ENCODE results near the gene PHC2.

Gene PHC2

GRCh38 chr1:33348676-33349080, 82.2 kb downstream of the PHC2 start:
- DNase-seq, result peak; percentile 27

DNA sequence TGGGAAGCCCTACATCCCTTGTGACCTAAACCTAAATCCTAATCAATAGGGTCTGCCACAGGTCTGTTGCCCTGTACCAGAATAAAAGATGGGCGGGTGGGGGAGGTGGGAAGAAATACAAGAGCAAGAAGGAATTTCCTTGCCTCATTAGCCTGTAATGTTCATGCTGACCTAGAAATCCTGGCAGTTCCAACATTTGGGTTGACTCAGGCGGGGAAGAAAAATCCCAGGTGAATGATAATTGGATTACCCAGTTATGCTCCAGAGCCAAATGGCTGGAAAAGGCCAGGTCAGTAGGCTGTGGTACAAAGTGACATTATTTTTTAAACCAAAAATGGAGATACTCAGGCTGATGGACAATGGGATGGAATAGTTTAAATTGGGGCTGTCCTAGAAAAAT, 82.7 kb downstream of the PHC2 start:
- no peak for DNase-seq

- DNase-seq, result no peak
Measured at GRCh38 chr1:33347650-33347992, 83.3 kb downstream of the PHC2 start.

GRCh38 chr1:33346927-33347649, 83.8 kb downstream of the PHC2 start:
- DNase-seq, result no peak

- DNase-seq, result no peak
Measured at GRCh38 chr1:33346533-33346926, 84.4 kb downstream of the PHC2 start.

DNA sequence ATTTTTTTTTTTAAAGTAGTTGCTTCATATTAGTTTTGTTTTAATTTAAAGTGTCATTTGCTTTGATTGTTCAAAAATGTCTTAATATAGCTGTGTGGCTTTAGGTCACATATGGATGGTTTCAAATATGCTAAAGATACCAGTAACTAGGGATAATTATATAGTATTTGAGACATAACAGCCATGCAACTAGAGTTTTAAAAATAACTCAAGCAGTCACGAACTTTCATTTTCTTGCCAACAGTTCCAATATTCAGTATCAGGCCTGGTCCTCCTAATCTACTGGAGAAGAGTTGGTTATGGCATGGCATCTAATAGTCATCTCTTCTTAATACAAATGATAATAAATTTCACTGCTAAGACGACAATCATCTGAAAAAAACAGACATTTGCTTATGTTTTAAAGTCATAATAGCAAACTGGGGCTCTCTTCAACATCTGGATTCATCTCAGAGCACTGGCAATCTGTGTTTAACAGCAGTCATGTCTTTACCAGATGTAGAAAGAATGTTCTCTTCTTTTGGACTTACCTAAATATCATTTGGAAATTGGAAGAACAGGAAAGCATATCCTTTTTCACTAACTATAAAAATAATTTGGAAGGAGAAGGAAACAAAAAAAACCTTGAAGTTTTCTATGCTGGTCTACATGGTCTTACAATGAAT, 85.9 kb downstream of the PHC2 start:
- no peak for DNase-seq

- DNase-seq, result no peak
Measured at GRCh38 chr1:33343539-33343938, 87.4 kb downstream of the PHC2 start.

DNA sequence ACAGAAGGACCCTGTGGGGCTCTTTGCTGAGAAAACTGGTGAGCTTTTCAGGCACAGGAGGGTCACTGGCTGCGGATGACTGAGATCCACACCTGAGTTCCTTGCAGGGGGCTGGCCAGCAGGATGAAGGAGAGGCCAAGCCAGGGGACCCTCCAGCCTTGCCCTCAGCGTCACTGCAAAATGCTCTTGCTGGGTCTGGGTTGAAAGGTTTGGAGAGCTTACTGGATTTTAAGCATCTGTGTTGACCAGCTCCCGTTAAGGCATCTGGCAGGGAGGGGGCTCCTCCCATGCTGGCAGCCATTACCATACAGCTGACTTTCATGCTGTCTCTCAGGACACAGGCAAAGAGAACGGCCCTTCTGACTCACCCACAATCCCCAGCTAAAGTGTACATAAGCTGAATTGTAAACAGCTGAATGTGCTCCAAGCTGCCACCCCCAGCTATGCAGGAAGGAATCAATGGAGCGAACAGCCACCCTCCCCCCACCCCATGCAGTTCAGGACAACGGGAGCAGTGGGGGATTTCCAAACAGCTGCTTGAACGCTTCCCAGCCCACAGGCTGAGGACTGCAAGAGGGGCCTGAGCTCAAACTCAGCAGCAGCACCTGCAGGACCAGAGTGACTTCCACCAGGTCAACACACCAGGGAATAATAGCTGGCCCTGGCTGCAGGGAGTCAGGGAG, 88.7 kb downstream of the PHC2 start:
- DNase-seq, result no peak

DNA sequence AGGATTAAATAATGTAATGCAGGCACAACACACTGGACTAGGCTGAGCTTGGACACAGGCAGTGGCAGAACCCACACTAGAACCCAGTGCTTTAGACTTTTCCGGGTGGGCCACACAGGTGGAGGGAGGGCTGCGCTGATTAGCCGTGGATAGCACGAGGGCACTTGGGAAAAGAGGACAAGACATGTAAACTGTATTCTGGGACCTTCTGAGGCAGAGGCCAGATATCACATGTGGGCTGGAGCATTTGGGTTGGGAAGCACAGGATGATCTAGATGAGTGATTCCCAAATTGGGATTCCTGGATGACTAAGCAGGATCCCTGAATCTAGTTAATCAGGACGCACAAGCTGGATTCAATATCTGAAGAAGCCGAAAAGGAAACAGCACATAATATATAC, 89.7 kb downstream of the PHC2 start:
- DNase-seq, result no peak

DNA sequence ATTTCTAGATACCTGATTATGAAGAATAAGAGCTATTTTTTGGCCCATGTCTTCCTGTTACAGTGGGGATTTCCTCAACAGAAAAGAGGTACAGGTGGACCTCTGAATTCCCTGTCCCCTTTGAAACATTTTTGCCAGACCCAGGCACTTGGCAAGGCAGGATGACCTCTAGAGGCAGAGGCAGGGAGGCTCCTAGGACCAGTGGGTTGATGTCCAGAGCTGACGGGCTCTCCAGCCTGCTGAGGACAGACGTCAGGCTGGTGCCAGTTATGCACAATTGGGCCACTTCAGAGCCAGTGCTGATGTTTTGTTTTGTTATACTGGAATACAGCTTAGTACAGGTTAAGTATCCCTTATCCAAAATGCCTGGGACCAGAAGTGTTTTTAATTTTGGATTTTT, 91.5 kb downstream of the PHC2 start:
- DNase-seq, result no peak

- DNase-seq, result no peak
Measured at GRCh38 chr1:33338440-33339211, 92.3 kb downstream of the PHC2 start.

GRCh38 chr1:33338048-33338439, 92.9 kb downstream of the PHC2 start:
- no peak for DNase-seq

GRCh38 chr1:33337441-33337840, 93.5 kb downstream of the PHC2 start:
- DNase-seq, result no peak

- no peak for DNase-seq
Measured at GRCh38 chr1:33336580-33336979, 94.3 kb downstream of the PHC2 start.

DNA sequence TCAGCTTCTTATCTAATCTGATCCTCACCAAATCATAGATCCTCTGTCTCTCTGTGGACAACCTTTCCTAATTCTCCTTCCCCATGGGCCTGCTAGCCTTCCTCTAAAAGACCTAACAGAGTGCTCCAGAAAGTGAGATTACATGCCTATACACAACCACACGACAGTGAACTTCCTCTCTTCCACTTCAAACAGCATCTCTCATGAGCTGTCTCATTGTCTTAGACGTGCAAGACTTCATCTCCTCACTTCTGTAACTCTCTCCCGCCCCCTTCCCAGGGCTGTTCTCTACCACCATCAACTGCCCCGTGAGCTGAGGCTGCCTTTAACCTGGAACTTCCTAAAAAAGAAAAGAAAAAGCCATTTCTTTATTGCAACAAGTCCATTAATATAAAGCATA, 95.9 kb downstream of the PHC2 start:
- DNase-seq, result no peak

- DNase-seq, result no peak
Measured at GRCh38 chr1:33334081-33334552, 96.8 kb downstream of the PHC2 start.

DNA sequence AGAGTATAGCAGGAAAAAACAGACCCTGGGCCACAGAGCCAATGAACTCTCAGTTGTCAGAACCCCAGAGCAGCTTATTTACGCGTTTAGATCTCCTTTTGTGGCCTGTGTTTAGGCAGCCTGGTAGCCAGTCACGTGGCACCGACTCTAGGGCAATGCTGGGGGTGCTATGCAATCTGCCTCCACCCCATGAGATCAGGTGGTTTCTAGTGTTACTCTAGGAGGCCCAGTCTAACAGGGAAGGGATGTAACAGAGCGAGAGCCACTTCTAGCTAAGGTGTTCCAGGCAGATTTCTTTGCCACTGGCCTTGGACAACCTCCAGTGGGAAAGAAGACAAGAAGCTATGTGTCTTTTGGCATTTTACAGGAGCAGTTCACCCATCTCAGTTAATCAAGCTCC, 98.0 kb downstream of the PHC2 start:
- no peak for DNase-seq

- DNase-seq, result no peak
Measured at GRCh38 chr1:33332357-33332789, 98.5 kb downstream of the PHC2 start.

DNA sequence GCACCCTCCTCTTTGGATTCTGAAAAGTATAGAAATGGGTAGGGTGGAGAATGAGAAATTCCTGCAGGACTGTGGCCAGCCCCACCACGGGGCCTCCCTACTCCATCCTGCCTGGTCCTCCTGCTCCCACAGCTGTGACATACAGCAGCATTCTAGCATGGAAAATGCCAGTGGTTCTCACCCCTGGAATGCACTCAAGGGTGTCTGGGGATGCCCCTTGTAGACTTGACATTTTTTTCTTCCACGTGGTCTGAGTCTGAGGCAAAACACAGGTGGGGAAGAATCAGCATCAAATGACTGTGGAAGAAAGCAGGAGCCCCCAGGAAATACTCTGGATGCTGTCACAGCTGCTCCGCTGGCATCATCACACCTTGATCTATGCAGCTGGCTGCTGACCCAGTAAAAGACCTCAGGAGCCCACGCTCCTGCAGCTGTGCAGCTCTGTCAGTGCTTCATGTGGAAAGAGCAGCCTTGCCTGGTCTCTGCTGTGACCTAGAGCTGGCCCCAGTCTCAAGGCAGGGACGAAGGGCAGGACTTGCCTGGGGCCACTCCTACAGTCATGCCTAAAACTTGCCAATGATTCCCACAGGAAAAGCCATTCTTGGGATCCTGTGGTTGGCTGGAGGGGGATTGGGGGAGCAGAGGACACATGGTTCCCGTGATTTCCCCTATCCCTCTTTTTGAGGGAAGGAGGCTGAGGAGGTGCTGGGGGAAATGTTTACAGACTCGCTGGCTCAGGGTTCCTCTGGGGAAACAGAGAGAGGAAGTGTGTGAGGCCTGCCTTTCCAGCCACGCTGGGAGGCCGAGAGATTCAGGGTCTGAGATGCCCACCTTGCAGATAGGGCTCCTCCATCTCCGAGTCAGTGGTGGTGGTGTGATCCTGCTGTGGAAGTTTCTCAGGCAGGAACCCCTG, 99.2 kb downstream of the PHC2 start:
- no peak for DNase-seq

DNA sequence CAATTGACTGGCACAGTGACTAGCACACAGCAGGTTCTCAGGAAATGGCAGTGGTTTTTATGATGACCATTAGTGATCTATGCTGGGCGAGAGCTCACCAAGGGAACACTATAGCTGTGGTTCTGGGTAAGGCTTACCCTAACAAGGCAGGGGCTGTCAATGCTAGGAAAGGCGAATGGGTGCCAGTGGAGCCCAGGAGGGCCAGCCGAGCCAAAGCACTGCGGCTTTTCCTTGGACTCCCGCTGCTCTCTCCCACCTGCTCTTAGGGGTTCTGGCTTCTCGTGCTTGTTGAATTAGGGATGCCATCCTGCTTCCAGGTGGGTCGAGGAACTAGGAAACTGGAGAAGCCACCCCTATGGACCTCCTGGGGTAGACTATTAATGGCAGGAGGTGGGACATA, 100.0 kb downstream of the PHC2 start:
- DNase-seq, result no peak

- DNase-seq, result no peak
Measured at GRCh38 chr1:33330361-33330890, 100.5 kb downstream of the PHC2 start.
